Peyer's patch (tissue), 4 donors: ENCODE data around the gene STIM2.

ENCODE experiments used
- POLR2A ChIP-seq, 2 donors: fragments of 450-650 bp; IDR thresholded peaks; one replicate each; pipeline ENCODE4 v1.5.1; 2017; ENCODE audit warnings: antibody characterized with exemption in 2 of 2, mild to moderate bottlenecking in 2 of 2, moderate library complexity in 2 of 2
- TF ChIP-seq, protein P1 (sequence below), 6 experiments: fragments of 450-650 bp in 4 of 6; fragments of 200-600 bp in 2 of 6; sonication (generic) in 1 of 6; IDR thresholded peaks; one replicate each; pipeline ENCODE4 v1.5.1; 2017 to 2019; ENCODE audit warnings: antibody characterized with exemption in 6 of 6, mild to moderate bottlenecking in 3 of 6, moderate library complexity in 1 of 6

DNA sequence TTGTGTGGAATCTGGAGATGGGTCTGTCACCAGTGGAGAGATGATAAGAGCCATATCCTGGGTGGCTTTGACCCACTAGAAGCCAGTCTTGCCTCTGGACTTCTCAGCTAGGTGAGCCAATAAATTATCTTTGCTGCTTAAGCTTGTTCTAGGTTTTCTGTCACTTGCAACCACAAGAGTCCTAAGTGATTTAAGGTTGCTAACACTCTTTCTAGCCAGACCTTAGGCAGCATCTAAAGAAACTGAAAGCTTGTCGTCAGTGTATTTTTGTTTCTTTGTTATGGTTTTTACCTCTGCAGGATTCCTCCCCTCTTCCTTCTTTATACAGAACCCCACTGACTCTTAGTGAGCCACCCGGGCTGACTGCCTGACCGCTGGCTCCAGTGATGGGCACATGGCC is 37.1 kb upstream of the STIM2 start:
- TF ChIP-seq, protein P1, sequence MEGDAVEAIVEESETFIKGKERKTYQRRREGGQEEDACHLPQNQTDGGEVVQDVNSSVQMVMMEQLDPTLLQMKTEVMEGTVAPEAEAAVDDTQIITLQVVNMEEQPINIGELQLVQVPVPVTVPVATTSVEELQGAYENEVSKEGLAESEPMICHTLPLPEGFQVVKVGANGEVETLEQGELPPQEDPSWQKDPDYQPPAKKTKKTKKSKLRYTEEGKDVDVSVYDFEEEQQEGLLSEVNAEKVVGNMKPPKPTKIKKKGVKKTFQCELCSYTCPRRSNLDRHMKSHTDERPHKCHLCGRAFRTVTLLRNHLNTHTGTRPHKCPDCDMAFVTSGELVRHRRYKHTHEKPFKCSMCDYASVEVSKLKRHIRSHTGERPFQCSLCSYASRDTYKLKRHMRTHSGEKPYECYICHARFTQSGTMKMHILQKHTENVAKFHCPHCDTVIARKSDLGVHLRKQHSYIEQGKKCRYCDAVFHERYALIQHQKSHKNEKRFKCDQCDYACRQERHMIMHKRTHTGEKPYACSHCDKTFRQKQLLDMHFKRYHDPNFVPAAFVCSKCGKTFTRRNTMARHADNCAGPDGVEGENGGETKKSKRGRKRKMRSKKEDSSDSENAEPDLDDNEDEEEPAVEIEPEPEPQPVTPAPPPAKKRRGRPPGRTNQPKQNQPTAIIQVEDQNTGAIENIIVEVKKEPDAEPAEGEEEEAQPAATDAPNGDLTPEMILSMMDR (IDR thresholded peaks at IDR 0.05), result no peak
- no peak for TF ChIP-seq POLR2A (IDR thresholded peaks at IDR 0.05)
